GM19324 (cell line): ENCODE measurements around the gene SDK2.

Experiments used
- ATAC-seq: cut with Tn5 transposase; IDR thresholded peaks from one replicate; pipeline ENCODE4 v1.9.1; 2021; ENCODE audit warnings: mild to moderate bottlenecking, moderate library complexity; ENCODE audit not compliant: unreplicated experiment, low FRiP score

SDK2 gene

GRCh38 chr17:73520369-73520761 lies 123.9 kb downstream of the SDK2 start:
- ATAC-seq, result no peak

GRCh38 chr17:73519714-73520368 lies 124.4 kb downstream of the SDK2 start:
- no peak for ATAC-seq

- ATAC-seq, result no peak
Measured at GRCh38 chr17:73519011-73519410, 125.2 kb downstream of the SDK2 start.

- no peak for ATAC-seq
Measured at GRCh38 chr17:73516431-73516830, 127.8 kb downstream of the SDK2 start.

- ATAC-seq, result no peak
Measured at GRCh38 chr17:73514146-73514863, 129.9 kb downstream of the SDK2 start.

- no peak for ATAC-seq
Measured at GRCh38 chr17:73513426-73513825, 130.8 kb downstream of the SDK2 start.

- ATAC-seq, result no peak
Measured at GRCh38 chr17:73511719-73512115, 132.5 kb downstream of the SDK2 start.

- ATAC-seq, result no peak
Measured at GRCh38 chr17:73510981-73511718, 133.1 kb downstream of the SDK2 start.

- ATAC-seq, result no peak
Measured at GRCh38 chr17:73508931-73509605, 135.2 kb downstream of the SDK2 start.

- ATAC-seq, result no peak
Measured at GRCh38 chr17:73508057-73508930, 136.0 kb downstream of the SDK2 start.

GRCh38 chr17:73506470-73507435 lies 137.5 kb downstream of the SDK2 start:
- ATAC-seq, result no peak

- no peak for ATAC-seq
Measured at GRCh38 chr17:73503560-73503959, 140.7 kb downstream of the SDK2 start.

- ATAC-seq, result no peak
Measured at GRCh38 chr17:73500414-73500999, 143.7 kb downstream of the SDK2 start.

GRCh38 chr17:73498886-73499554 lies 145.2 kb downstream of the SDK2 start:
- no peak for ATAC-seq

GRCh38 chr17:73498176-73498575 lies 146.1 kb downstream of the SDK2 start:
- ATAC-seq, result no peak

GRCh38 chr17:73497721-73498120 lies 146.5 kb downstream of the SDK2 start:
- no peak for ATAC-seq

GRCh38 chr17:73496232-73496631 lies 148.0 kb downstream of the SDK2 start:
- no peak for ATAC-seq

- ATAC-seq, result no peak
Measured at GRCh38 chr17:73495641-73496040, 148.6 kb downstream of the SDK2 start.
